ENCODE measurements around the gene MKNK2.
"Not testable (repeated sequence)": the region's sequence is repeated elsewhere in the genome, so short reads cannot be mapped to it uniquely, and the experiment has no call there.

Gene MKNK2

DNA sequence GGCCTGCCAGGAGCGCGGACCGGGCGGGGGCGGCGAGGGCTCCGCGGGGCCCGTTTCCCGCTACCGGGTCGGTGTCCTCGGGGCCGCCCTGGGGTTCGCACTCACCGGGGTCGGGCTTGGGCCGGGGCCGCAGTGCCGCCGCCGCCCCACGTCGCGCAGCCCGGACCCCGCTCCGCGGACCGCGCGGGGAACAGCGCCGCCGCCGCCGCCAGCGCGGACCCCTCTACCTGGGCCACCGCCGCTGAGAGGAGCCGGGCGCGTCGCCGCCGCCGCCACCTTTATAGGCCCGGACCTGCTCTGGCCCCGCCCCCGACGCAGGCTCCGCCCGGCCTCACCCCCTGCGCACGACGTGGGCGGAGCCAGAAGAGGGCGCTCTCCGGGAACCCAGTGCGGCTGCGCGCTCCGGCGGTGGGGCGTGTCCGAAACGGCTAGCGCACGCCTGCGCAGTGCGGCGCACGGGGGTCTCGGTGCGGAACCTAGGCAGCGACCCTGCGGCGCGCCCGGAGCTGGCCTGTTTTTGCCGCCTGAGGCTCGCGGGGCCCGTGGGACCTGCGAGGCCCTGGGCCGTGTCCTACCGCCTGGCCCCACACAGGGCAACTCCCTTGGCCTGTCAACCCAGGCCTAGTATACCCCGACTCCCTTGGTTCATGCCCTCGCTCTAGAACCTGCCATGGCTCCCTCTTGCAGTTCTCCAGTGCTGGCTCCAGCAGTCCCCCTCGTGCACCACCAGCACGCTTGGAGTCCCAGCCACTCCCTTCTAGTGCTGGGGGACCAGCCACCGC, at the start of gene MKNK2:
TSS of gene MKNK2 (minus strand) at position 254 of the 782 bp plus-strand sequence. CDS start 393 bp downstream, outside the sequence.
- DNase-seq (ENCODE audit: low read depth): peak; percentile 73

DNA sequence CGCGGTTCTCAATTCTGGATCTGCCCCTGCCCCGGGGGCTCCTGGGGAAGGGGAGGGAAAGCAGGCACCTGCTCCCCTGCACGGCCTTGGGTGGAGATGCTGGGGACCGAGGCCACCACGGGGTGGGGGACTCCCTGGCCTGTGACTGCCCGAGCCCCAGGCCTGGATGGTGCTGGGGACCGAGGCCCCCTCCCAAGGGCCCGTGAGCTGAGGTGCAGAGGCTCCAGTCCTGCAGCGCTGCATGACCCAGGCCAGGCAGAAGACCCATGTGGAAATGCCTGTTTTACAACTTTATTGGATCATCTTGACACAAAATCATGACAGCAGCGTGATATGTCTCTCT, 49.6 kb upstream of the MKNK2 start:
- no peak for DNase-seq (ENCODE audit: low read depth)

- DNase-seq (ENCODE audit: low read depth): no peak
Observed at GRCh38 chr19:2099937-2100718, 49.1 kb upstream of the MKNK2 start.

DNA sequence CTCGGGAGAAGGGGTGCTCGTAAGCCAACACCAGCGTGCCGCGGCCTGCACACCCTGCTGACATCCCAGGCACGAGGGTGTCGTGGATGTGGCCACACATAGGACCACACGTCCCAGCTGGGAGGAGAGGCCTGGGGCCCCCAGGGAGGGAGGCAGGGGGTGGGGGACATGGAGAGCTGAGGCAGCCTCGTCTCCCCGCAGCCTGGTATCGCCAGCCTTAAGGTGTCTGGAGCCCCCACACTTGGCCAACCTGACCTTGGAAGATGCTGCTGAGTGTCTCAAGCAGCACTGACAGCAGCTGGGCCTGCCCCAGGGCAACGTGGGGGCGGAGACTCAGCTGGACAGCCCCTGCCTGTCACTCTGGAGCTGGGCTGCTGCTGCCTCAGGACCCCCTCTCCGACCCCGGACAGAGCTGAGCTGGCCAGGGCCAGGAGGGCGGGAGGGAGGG, 48.0 kb upstream of the MKNK2 start:
- DNase-seq (ENCODE audit: low read depth): no peak

DNA sequence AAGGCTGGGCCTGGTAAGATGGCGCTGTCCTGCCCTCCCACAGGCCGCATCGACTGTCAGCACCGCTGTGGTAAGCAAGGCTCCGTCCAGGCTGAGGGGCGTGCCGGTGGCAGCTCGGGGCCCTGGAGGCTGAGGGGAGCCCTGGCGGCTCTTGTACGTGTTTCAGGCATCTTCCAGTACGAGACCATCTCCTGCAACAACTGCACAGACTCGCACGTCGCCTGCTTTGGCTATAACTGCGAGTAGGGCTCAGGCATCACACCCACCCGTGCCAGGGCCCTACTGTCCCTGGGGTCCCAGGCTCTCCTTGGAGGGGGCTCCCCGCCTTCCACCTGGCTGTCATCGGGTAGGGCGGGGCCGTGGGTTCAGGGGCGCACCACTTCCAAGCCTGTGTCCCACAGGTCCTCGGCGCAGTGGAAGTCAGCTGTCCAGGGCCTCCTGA, 46.9 kb upstream of the MKNK2 start:
- DNase-seq (ENCODE audit: low read depth): no peak

DNA sequence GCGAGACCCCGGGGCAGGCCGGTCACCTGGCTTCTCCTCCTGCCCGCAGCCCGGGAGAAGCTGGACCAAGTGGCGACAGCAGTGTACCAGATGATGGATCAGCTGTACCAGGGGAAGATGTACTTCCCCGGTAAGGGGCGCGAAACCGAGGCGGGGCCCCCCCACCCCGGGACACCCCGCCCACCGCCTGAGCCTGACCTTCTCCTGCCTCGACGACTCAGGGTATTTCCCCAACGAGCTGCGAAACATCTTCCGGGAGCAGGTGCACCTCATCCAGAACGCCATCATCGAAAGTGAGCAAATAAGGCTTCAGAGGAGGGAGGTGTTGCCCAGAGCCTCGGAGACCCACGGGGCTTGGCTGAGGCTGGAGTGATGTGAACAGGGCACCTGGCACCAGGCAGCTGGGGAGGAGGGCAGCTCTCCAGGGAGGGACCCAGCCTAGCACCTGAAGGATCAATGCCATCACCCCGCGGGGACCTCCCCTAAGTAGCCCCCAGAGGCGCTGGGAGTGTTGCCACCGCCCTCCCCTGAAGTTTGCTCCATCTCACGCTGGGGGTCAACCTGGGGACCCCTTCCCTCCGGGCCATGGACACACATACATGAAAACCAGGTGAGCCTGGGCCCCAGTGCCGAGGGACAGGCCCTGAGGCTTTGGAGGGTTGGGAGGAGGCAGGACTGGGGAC, 46.3 kb upstream of the MKNK2 start:
- DNase-seq (ENCODE audit: low read depth): no peak

DNA sequence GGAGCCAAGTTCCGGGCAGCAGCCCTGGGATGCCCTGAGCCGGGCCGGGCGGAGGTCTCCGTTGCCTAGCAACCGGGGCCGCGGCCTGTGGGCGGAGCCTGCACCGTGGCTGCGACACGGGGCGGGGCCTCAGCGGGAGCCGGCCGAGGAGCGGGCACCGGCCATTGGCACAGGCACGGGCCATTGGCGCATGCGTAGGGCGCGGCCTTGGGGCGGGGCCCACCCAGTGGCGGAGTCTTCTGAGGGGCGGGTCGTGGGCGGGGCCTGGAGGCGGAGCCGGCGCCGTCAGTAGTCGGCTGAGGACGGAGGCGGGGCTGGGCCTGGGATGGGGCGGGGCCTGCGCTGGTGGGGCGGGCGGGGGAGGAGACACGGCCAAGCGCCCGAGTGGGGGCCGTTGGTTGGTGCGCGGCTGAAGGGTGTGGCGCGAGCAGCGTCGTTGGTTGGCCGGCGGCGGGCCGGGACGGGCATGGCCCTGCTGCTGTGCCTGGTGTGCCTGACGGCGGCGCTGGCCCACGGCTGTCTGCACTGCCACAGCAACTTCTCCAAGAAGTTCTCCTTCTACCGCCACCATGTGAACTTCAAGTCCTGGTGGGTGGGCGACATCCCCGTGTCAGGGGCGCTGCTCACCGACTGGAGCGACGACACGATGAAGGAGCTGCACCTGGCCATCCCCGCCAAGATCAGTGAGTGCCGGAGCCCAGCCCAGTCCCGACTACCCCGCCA, 45.6 kb upstream of the MKNK2 start, which contains the start of gene IZUMO4:
TSS of gene IZUMO4 (plus strand) at position 436 of the 723 bp plus-strand sequence. CDS start at position 467, 31 bp downstream.
- DNase-seq (ENCODE audit: low read depth): peak; percentile 95

- peak; percentile 93 for DNase-seq (ENCODE audit: low read depth)
Observed at GRCh38 chr19:2096034-2096479, 45.0 kb upstream of the MKNK2 start, which contains the start of gene MOB3A. Gene MOB3A, minus strand, starts transcription at chr19:2096326. Its CDS starts 17,766 bp downstream, at chr19:2078560.

DNA sequence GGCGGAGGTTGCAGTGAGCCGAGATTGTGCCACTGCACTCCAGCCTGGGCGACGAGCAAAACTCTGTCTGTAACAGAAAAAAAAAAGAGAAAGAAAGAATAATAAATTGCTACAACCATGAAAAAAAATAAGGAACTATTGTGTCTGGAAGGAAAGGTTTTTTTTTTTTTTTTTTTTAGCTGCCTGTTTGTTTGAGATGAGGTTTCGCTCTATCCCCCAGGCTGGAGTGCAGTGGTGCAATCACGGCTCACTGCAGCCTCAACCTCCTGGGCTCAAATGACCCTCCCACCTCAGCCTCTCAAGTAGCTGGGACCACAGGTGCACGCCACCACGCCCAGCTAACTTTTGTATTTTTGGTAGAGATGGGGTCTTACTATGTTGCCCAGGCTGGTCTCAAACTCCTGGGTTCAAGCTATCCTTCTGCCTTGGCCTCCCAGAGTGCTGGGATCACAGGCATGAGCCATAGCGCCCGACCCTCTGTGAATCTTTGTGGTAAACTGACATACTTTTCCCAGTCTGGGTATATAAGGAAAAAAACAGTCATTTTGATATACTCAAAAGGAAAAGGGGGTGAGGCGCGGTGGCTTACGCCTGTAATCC, 41.0 kb upstream of the MKNK2 start:
- DNase-seq (ENCODE audit: low read depth): not testable (repeated sequence)

GRCh38 chr19:2089727-2090053, 38.6 kb upstream of the MKNK2 start:
- no peak for DNase-seq (ENCODE audit: low read depth)

- DNase-seq (ENCODE audit: low read depth): peak; percentile 52
Observed at GRCh38 chr19:2089001-2089711, 38.1 kb upstream of the MKNK2 start.

- no peak for DNase-seq (ENCODE audit: low read depth)
Observed at GRCh38 chr19:2087621-2088100, 36.6 kb upstream of the MKNK2 start.

DNA sequence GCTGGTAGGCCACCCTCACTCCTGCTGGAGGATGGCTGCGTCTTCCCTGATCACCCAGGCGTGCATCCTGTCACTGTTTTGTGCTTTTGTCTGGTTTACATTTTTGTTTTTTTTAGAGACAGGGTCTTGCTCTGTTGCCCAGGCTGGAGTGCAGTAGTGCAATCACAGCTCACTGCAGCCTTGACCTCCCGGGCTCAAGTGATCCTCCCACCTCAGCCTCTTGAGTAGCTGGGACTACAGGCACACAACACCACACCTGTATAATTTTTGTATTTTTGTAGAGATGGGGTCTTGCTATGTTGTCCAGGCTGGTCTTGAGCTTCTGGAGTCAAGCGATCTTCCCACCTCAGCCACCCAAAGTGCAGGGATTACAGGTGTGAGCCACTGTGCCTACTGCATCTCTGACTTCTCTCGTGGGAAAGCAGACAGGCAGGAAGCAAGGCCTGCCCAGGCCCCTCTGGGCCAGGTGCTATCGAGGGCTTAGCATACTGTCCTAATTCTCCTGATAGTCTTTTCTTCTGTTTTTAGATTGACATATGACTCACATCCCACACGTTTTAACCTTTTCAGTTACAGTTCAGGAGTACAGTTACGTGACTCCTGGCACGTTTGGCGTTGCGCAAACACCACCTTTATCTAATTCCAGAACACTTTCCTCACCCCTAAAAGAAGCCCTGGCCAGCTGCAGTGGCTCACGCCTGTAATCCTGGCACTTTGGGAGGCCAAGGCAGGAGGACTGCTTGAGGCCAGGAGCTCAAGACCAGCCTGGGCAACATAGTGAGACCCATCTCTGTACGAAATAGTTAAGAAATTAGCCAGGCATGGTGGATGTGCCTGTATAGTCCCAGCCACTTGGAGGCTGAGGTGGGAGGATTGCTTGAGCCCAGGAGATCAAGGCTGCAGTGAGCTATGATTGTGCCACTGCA, 35.9 kb upstream of the MKNK2 start:
- peak; percentile 72 for DNase-seq (ENCODE audit: low read depth)

GRCh38 chr19:2084993-2085720, 34.1 kb upstream of the MKNK2 start:
- DNase-seq (ENCODE audit: low read depth): peak; percentile 42

- no peak for DNase-seq (ENCODE audit: low read depth)
Observed at GRCh38 chr19:2083174-2083854, 32.3 kb upstream of the MKNK2 start.

- DNase-seq (ENCODE audit: low read depth): no peak
Observed at GRCh38 chr19:2081873-2082810, 31.1 kb upstream of the MKNK2 start.

All from iris pigment epithelial cell (primary cell).